Thyroid gland (tissue), 4 donors: Measurements from ENCODE around the gene SLC23A3. TPM values are rescaled to one million over a fixed set of nuclear protein-coding genes. Genes with fewer than 3 reads are reported as not detected.

Experiments used
- DNase-seq, 2 donors: peaks; one replicate each; pipeline ENCODE4 v3.0.0-alpha.2; 2019
- H3K27ac ChIP-seq, 3 donors: fragments of 200-600 bp; sonication (generic); 1 replicate in 2 of 3; 2 replicates in 1 of 3; pipeline ENCODE4 v1.5.1; 2016 to 2019; ENCODE audit warnings: mild to moderate bottlenecking in 1 of 3, moderate library complexity in 1 of 3
- H3K27me3 ChIP-seq: fragments of 200-600 bp; sonication (generic); one replicate; pipeline ENCODE4 v1.5.1; 2019
- H3K36me3 ChIP-seq, 2 donors: fragments of 200-600 bp; sonication (generic); one replicate each; pipeline ENCODE4 v1.5.1; 2016 to 2019
- H3K4me1 ChIP-seq, 2 donors: fragments of 200-600 bp; sonication (generic); one replicate each; pipeline ENCODE4 v1.5.1; 2017 to 2019
- H3K4me3 ChIP-seq, 3 donors: fragments of 200-600 bp; sonication (generic); replicated peaks in 1 of 3; 1 replicate in 2 of 3; 2 replicates in 1 of 3; pipeline ENCODE4 v1.5.1; 2016; ENCODE audit warnings: mild to moderate bottlenecking in 1 of 3
- H3K9me3 ChIP-seq: fragments of 200-600 bp; sonication (generic); one replicate; pipeline ENCODE4 v1.5.1; 2017
- CTCF ChIP-seq, 6 experiments: fragments of 200-600 bp in 3 of 6; fragments of 450-650 bp in 3 of 6; sonication (generic) in 3 of 6; IDR thresholded peaks; one replicate each; pipeline ENCODE4 v1.5.1; 2016 to 2019; ENCODE audit warnings: antibody characterized with exemption in 6 of 6, mild to moderate bottlenecking in 2 of 6, inconsistent platforms in 1 of 6, moderate library complexity in 1 of 6
- POLR2A ChIP-seq, 2 donors: fragments of 450-650 bp; IDR thresholded peaks; one replicate each; pipeline ENCODE4 v1.6.1; 2017; ENCODE audit warnings: antibody characterized with exemption in 2 of 2, mild to moderate bottlenecking in 2 of 2, moderate library complexity in 1 of 2
- WGBS, 2 donors: methylation state at CpG; one replicate each; pipeline ENCODE4 v1.1.5; 2017; 5-methylcytosine and 5-hydroxymethylcytosine counted together
- intact Hi-C: fragments of 100-400 bp; cut with DNase I; formaldehyde crosslinking; loops from one replicate; pipeline ENCODE4 v1.15.1; 2023
- total RNA-seq, 4 donors: library from RNA; depleted of rRNA; stranded (reverse); fragments of >200 nt; gene quantifications; one replicate each; pipeline ENCODE4 v1.2.3, GENCODE V29; 2016

SLC23A3 gene
- total RNA-seq, 4 donors from 2014 or later: 1.1 to 3.9 (median 3.4) TPM

DNA sequence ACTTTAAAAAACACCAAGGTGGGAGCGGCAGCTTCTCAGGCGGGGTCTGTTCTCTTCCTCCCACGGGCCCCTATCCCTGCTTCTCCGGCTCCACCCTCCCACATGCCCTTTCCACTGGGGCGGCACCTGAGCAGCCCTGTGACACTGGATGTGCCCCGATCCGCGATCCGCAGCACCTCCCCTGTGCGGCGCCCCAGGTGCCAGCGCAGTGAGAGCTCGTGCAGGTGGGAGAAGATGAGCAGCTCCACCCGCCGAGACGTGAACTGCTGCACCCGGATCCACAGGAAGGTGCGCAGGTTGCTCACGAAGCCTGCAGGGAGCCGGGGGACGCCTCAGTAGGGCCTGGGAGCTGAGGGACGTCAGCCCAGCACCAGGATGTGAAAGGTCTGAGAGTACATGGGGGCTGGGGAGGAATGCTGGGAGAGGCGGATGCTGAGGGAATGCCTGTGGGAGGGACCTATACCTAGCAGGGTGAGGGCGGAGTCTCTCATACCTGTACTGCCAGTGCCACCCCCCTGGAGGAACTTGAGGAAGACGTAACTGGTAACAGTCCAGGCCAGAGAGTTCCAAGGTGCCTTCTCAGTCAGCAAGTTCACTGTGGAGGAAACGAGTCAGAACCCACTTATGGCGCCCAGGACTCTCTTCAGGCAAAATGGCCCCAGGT is 46.2 kb upstream of the SLC23A3 start:
- no peak for DNase-seq
- H3K27ac ChIP-seq: peak overlapping the region in 1 of 3 donors; percentile 97
- peaks cover 21 to 35% of the 10 kb centered on the region in 2 donors for H3K36me3 ChIP-seq
- H3K4me1 ChIP-seq: peaks cover 22 to 23% of the 10 kb centered on the region in 2 donors
- H3K27me3 ChIP-seq: no peaks in the 10 kb centered on the region
- H3K9me3 ChIP-seq: no peaks in the 10 kb centered on the region
- TF ChIP-seq POLR2A (IDR thresholded peaks at IDR 0.05): no peak
- no peak for TF ChIP-seq CTCF (IDR thresholded peaks at IDR 0.05)
- intact Hi-C loops: no loop called here
- H3K4me3 ChIP-seq: no peak overlapping the region
- 92 to 94% methylated on average over 27 of the region's 27 CpGs for WGBS, 2 donors

GRCh38 chr2:219214786-219215185 is 45.0 kb upstream of the SLC23A3 start:
- Histone ChIP-seq H3K4me3 (no peak overlapping the region), H3K9me3 (no peaks in the 10 kb centered on the region), H3K4me1 (peaks cover 21 to 23% of the 10 kb centered on the region in 2 donors), H3K36me3 (peaks cover 25 to 42% of the 10 kb centered on the region in 2 donors), H3K27me3 (no peaks in the 10 kb centered on the region), H3K27ac (no peak overlapping the region)
- intact Hi-C loops: loop anchor here (5.0 kb wide), 1 partner anchor 37 kb away; the partner anchor contains the start of genes CNPPD1 and RETREG2
- DNase-seq: no peak
- whole genome bisulfite sequencing, 2 donors: 94 to 97% methylated on average over 6 of the region's 6 CpGs
- TF ChIP-seq POLR2A (IDR thresholded peaks at IDR 0.05) (no peak), CTCF (IDR thresholded peaks at IDR 0.05) (no peak)

- Histone ChIP-seq H3K4me1 (peaks cover 17% of the 10 kb centered on the region in 2 donors), H3K9me3 (no peaks in the 10 kb centered on the region), H3K27me3 (no peaks in the 10 kb centered on the region), H3K4me3 (no peak overlapping the region), H3K27ac (peak overlapping the region in 1 of 3 donors; percentile 0), H3K36me3 (peaks cover 27 to 49% of the 10 kb centered on the region in 2 donors)
- intact Hi-C loops: loop anchor here (5.0 kb wide), 1 partner anchor 37 kb away; the partner anchor contains the start of genes CNPPD1 and RETREG2
- WGBS, 2 donors: 95 to 97% methylated on average over 15 of the region's 15 CpGs
- DNase-seq: no peak
- TF ChIP-seq POLR2A (IDR thresholded peaks at IDR 0.05) (no peak), CTCF (IDR thresholded peaks at IDR 0.05) (no peak)
These were observed 44.3 kb upstream of the SLC23A3 start for GRCh38 chr2:219214141-219214540.

- H3K27me3 ChIP-seq: no peaks in the 10 kb centered on the region
- H3K4me3 ChIP-seq: no peak overlapping the region
- peaks cover 19 to 21% of the 10 kb centered on the region in 2 donors for H3K4me1 ChIP-seq
- peaks cover 27 to 54% of the 10 kb centered on the region in 2 donors for H3K36me3 ChIP-seq
- peak overlapping the region in 1 of 3 donors; percentile 0 for H3K27ac ChIP-seq
- H3K9me3 ChIP-seq: no peaks in the 10 kb centered on the region
- whole genome bisulfite sequencing, 2 donors: 93 to 96% methylated on average over 7 to 10 of the region's 10 CpGs
- intact Hi-C loops: loop anchor here (5.0 kb wide), 1 partner anchor 36 kb away; the partner anchor contains the start of genes CNPPD1 and RETREG2
- TF ChIP-seq POLR2A (IDR thresholded peaks at IDR 0.05) (no peak), CTCF (IDR thresholded peaks at IDR 0.05) (no peak)
- DNase-seq: no peak
These were observed 43.8 kb upstream of the SLC23A3 start for GRCh38 chr2:219213486-219214071.

DNA sequence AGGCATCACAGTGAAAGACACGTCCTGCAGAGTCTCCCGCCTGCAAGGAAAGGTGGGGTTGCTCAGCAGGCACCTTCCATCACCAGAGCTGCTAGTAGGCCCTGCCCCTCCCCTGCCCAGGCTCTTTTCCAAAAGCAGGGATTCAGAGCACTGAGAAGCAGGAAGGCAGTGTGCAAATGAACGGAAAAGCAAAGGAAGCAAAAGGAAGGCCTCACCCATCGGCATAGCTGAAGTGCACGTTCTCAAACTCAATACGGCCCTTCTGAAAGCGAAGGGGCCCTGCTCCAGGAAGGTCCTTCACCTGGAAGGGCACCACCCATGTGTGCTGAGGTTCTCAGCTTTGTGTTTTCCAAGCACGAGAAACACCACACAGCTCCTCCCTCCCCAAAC is 43.2 kb upstream of the SLC23A3 start:
- H3K27me3 ChIP-seq: no peaks in the 10 kb centered on the region
- TF ChIP-seq POLR2A (IDR thresholded peaks at IDR 0.05) (no peak), CTCF (IDR thresholded peaks at IDR 0.05) (no peak)
- WGBS, 2 donors: 81 to 88% methylated on average over 8 of the region's 8 CpGs
- H3K4me3 ChIP-seq: no peak overlapping the region
- H3K4me1 ChIP-seq: peaks cover 21 to 26% of the 10 kb centered on the region in 2 donors
- peak overlapping the region in 1 of 3 donors; percentile 0 for H3K27ac ChIP-seq
- intact Hi-C loops: loop anchor here (5.0 kb wide), 1 partner anchor 36 kb away; the partner anchor contains the start of genes CNPPD1 and RETREG2
- no peaks in the 10 kb centered on the region for H3K9me3 ChIP-seq
- peaks cover 27 to 58% of the 10 kb centered on the region in 2 donors for H3K36me3 ChIP-seq
- DNase-seq: no peak
